ENCODE results near the gene SPEF2.
"Not testable (repeated sequence)": the region's sequence is repeated elsewhere in the genome, so short reads cannot be mapped to it uniquely, and the experiment has no call there.

The SPEF2 gene

GRCh38 chr5:35855187-35855586 lies 237.5 kb downstream of the SPEF2 start:
- DNase-seq (ENCODE audit: low read depth) = no peak

- DNase-seq (ENCODE audit: low read depth) = not testable (repeated sequence)
Measured at GRCh38 chr5:35856186-35856764, 238.6 kb downstream of the SPEF2 start.

GRCh38 chr5:35856765-35857351 lies 239.2 kb downstream of the SPEF2 start, which contains the start of gene IL7R:
IL7R (plus strand) TSS chr5:35856891; CDS start chr5:35856978, 87 bp downstream.
- no peak for DNase-seq (ENCODE audit: low read depth)

GRCh38 chr5:35857606-35858205 lies 240.0 kb downstream of the SPEF2 start:
- no peak for DNase-seq (ENCODE audit: low read depth)

GRCh38 chr5:35859101-35859661 lies 241.5 kb downstream of the SPEF2 start:
- DNase-seq (ENCODE audit: low read depth) = no peak

GRCh38 chr5:35860686-35861085 lies 243.0 kb downstream of the SPEF2 start:
- DNase-seq (ENCODE audit: low read depth) = no peak

GRCh38 chr5:35861718-35862117 lies 244.1 kb downstream of the SPEF2 start:
- DNase-seq (ENCODE audit: low read depth) = no peak

GRCh38 chr5:35862126-35862525 lies 244.5 kb downstream of the SPEF2 start:
- no peak for DNase-seq (ENCODE audit: low read depth)

- DNase-seq (ENCODE audit: low read depth) = no peak
Measured at GRCh38 chr5:35863159-35863558, 245.5 kb downstream of the SPEF2 start.
